ENCODE measurements around the gene ARHGEF11. TPM values are rescaled to one million over a fixed set of nuclear protein-coding genes. Genes with fewer than 3 reads are reported as not detected.

Gene ARHGEF11
- polyA plus RNA-seq, 3 donors, result 34.5 to 41.5 (median 38.3) TPM

GRCh38 chr1:156958247-156958714 is 87.3 kb downstream of the ARHGEF11 start:
- no peak for DNase-seq

GRCh38 chr1:156957634-156958033 is 87.9 kb downstream of the ARHGEF11 start:
- DNase-seq, result no peak

GRCh38 chr1:156956333-156956732 is 89.2 kb downstream of the ARHGEF11 start:
- no peak for DNase-seq

GRCh38 chr1:156953571-156953970 is 92.0 kb downstream of the ARHGEF11 start:
- no peak for DNase-seq

GRCh38 chr1:156951371-156951770 is 94.2 kb downstream of the ARHGEF11 start:
- no peak for DNase-seq

- DNase-seq, result no peak
Observed at GRCh38 chr1:156949127-156949526, 96.4 kb downstream of the ARHGEF11 start.

GRCh38 chr1:156948708-156949107 is 96.8 kb downstream of the ARHGEF11 start:
- no peak for DNase-seq

GRCh38 chr1:156947818-156948525 is 97.6 kb downstream of the ARHGEF11 start:
- DNase-seq, result no peak

GRCh38 chr1:156947127-156947526 is 98.4 kb downstream of the ARHGEF11 start:
- DNase-seq, result no peak

GRCh38 chr1:156945881-156946661 is 99.5 kb downstream of the ARHGEF11 start:
- no peak for DNase-seq

GRCh38 chr1:156944848-156945247 is 100.7 kb downstream of the ARHGEF11 start:
- DNase-seq, result no peak

GRCh38 chr1:156944268-156944667 is 101.3 kb downstream of the ARHGEF11 start:
- DNase-seq, result no peak

GRCh38 chr1:156943756-156944155 is 101.8 kb downstream of the ARHGEF11 start:
- no peak for DNase-seq

GRCh38 chr1:156942576-156942975 is 103.0 kb downstream of the ARHGEF11 start:
- no peak for DNase-seq

- no peak for DNase-seq
Observed at GRCh38 chr1:156942176-156942575, 103.4 kb downstream of the ARHGEF11 start.

GRCh38 chr1:156941675-156942074 is 103.9 kb downstream of the ARHGEF11 start:
- no peak for DNase-seq

GRCh38 chr1:156939786-156940334 is 105.7 kb downstream of the ARHGEF11 start:
- DNase-seq, result no peak

- no peak for DNase-seq
Observed at GRCh38 chr1:156938813-156939212, 106.7 kb downstream of the ARHGEF11 start.

GRCh38 chr1:156937883-156938282 is 107.7 kb downstream of the ARHGEF11 start:
- DNase-seq, result no peak

GRCh38 chr1:156936721-156937220 is 108.8 kb downstream of the ARHGEF11 start:
- DNase-seq, result no peak

- no peak for DNase-seq
Observed at GRCh38 chr1:156936191-156936590, 109.4 kb downstream of the ARHGEF11 start.

GRCh38 chr1:156935505-156936128 is 109.9 kb downstream of the ARHGEF11 start:
- DNase-seq, result no peak

Data from renal pelvis (tissue), 4 donors.